Glomerular endothelial cell (primary cell): ENCODE results near the gene AFG3L2. TPM values are rescaled to one million over a fixed set of nuclear protein-coding genes. Genes with fewer than 3 reads are reported as not detected.
"Not testable (repeated sequence)": the region's sequence is repeated elsewhere in the genome, so short reads cannot be mapped to it uniquely, and the experiment has no call there.

Experiments used
- DNase-seq: peaks from one replicate; pipeline ENCODE4 v3.0.0-alpha.2; 2011; ENCODE audit warnings: low read depth, low spot score; ENCODE audit errors: extremely low read depth
- total RNA-seq: library from RNA; depleted of rRNA; stranded (reverse); fragments of >200 nt; gene quantifications from 2 replicates; pipeline ENCODE4 v1.2.3, GENCODE V29; 2015

The AFG3L2 gene
- 39.3 and 40.5 TPM in 2 replicates for total RNA-seq

DNA sequence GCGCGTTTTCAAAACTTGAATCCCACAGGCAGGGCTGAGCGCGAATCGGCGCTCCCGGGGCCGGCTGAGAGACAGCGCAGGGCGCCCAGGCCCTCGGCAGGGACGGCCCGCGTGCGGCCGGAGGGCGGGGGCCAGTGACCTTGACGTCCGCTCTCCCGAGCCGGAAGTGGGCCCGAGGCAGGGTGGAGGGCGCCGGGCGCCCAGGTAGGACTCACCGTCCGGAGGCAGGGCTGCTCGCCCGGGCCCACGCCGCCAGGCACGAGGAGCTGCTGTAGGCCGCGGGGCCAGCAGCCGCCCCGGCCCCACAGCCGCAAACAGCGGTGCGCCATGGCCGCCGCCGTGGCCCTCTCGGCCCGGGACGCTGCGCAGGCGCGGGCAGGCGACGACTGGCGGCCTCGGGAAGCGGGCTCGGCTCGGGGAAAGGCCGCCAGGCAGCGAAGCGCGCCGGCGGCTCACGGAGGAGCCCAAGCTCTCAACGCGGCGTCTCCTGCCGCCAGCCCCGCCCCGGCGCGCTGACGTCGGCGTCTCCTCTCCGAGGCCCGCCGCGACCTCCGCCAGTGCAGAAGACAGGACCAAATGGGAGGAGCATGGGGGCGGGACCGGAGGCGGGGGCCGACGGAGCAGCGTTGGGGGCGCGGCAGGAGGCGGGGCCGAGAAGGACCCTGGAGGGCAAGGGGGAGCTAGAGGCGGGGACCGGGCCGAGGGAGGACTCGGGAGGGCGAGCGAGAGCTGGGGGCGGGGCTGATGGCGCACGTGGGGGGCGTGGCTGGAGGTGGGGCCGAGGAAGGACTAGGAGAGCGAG is at the start of gene AFG3L2:
Gene AFG3L2 (minus strand): TSS at position 474 of the 802 bp plus-strand sequence. CDS start 145 bp downstream, at position 329.
- DNase-seq = peak; percentile 71

DNA sequence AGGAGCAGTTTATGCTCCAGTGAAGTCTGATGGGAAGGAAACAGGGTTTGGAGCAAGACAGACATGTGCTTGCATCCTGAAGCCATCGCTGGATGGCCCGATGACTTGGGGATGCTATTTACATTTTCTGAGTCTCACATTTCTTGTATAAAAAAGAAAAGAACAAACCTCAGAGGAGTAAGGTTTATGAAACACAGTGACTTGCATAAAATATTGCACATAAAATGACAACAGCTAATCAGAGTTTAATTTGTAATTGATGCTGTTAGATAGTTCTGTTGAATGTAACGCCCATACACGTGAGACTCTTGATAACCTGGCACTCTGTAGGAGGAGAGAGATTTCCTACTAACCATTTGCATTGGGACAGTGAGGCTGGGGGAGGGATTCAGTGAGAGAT is 47.2 kb upstream of the AFG3L2 start:
- no peak for DNase-seq

DNA sequence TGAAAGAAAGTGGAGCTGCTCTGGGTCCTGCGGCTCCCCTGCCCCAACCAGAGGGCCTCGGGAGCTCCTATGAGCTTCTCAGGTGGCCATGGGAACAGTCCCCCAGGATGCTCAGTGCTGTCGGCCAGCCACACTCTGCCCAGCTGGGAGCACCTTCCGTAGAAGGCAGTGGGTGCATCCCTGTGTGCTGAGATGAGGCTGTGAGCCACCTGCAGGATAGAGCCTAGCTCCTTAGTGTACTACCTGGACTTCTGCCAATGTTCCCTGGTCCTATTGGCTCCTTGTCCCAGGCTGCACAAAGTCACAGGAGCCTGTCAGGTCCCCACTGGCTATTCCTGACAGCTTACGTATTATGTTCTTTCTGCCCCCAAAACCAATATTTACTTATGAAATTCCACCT is 46.8 kb upstream of the AFG3L2 start:
- no peak for DNase-seq

DNA sequence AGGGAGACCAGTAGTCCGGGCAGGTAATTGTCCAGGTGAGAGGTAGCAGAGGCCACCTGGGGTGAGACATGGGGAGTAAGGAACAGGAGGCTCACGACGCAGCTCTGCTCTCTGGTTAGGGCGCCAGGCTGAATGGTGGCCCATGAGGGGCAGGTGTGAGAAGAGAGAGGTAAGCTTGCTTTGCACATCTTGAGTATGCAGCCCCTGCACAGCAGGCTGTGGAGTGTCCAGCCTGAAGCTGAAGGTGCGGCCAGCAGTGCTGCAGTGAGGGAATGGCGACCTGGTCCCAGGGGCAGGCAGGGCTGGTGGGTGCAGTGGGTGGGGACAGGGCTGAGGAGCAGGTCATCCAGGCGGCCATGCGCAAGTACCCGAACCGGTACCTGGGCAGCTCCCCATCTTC is 46.4 kb upstream of the AFG3L2 start:
- DNase-seq = no peak

- no peak for DNase-seq
Measured at GRCh38 chr18:12422936-12423335, 45.9 kb upstream of the AFG3L2 start.

DNA sequence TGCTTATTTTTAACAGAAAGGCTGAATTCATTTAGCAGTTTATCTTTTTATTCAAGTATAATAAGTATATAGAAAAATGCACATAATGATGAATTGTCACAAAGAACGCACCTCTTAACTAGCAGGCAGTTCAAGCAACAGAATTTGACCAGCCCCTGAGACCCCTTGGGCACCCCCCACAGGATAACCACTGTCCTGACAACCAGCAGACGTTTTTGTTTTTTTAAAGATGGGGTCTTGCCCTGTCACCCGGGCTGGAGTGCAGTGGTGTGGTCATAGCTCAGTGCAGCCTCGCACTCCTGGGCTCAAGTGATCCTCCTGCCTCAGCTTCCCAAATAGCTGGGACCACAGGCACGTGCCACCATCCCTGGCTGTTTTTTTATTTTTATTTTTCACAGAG is 44.7 kb upstream of the AFG3L2 start:
- no peak for DNase-seq

- DNase-seq = no peak
Measured at GRCh38 chr18:12420821-12421421, 43.9 kb upstream of the AFG3L2 start.

DNA sequence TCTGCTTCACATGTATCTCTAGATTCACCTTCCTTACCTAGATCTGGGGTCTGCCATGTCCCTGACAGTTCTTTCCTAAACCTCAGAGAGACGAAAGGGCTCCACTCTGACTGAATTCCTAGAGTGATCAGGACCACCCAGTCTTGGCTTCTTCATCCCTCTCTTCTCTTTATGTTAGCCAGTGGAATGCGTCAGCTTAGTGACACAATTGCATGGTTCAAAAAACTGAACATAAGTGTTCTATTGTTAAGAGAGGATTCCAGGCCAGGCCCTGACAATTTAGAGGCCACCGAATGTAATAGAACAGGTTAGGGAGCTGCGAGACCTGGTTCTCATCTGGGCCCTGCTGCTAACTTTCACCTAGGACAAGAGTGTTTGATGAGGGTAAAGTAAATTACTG is 40.7 kb upstream of the AFG3L2 start:
- DNase-seq = no peak

DNA sequence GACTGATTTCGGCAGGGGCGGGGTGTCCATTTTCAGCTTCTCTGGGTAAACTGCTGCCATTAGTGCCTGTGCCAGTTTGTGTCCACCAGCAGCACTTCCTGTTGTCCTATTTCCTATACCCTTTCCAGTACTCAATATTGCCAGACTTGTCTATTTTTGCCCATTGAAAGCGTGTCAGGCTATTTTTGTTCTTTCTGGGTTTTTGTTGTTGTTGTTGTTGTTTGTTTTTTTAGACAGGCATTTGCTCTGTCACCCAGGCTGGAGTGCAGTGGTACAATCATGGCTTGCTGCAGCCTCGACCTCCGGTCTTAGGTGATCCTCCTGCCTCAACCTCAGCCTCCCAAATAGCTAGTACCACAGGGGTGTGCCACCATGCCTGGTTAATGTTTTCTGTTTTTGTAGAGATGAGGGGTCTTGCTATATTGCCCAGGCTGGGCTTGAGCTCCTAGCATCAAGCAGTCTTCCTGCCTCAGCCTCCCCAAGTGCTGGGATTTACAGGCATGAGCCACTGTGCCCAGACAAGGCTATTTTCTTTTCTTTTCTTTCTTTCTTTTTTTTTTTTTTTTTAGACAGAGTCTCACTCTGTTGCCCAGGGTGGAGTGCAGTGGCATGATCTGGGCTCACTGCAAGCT is 39.2 kb upstream of the AFG3L2 start:
- no peak for DNase-seq

- no peak for DNase-seq
Measured at GRCh38 chr18:12411456-12411855, 34.4 kb upstream of the AFG3L2 start.

DNA sequence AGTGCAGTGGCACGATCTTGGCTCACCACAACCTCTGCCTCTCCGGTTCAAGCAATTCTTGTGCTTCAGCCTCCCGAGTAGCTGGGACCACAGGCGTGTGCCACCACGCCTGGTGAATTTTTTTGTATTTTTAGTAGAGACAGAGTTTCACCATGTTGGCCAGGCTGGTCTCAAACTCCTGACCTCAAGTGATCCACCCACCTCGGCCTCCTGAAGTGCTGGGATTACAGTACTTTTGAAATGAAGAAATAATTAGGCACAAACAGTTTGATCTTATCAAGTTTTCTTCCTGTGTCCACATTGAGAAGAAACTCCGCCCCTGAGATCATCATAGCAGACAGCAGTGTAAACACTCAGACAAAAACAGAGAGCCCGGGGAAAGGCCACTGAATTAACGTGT is 33.7 kb upstream of the AFG3L2 start:
- DNase-seq = not testable (repeated sequence)

DNA sequence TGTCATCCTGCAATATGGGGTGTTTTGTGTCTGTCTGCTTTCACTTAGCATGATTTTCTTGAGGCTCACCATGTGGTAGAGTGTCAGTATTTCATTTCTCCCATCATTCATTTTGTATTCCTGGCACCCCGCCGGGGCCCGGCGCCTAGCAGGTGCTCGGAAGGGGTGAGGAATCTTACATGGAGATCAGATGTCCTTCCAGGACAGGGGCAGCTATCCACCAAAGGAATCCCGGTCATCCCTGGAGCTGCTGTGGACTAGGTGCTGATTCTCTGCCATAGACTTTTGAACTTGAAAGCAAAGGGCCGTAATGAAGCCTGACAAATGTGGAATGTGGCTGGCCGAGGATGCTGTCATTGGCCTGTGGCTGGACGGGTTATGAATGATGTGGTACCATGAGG is 33.1 kb upstream of the AFG3L2 start:
- DNase-seq = no peak

GRCh38 chr18:12409469-12409868 is 32.4 kb upstream of the AFG3L2 start:
- no peak for DNase-seq

DNA sequence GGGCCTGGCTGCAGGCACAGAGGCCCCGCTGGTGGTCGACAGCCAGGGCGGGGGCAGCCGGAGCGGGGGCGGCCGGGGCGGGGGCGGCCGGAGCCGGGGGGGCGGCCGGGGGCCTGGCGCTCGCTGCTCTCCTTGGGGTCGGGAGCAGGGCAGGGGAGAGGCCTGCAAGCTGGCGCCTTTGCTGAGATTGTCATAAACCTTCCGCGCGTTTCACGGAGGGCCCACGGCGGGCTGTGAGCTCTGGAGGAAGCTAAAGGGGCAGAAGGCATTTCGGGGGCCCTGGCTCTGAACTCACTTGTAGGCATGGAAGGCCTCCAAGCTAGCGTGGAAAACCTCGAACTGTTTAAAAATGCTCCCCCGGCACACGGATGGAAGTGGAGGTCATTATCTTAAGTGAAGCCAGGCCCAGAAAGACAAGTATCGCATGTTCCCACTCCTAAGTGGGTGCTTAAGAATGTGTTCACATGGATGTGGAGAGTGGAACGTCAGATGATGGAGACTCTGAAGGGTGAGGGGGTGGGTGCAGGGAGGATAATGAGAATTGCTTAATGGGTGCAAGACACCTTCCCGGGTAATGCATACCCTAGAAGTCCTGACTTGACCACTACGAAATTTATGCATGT is 31.3 kb upstream of the AFG3L2 start:
- no peak for DNase-seq

DNA sequence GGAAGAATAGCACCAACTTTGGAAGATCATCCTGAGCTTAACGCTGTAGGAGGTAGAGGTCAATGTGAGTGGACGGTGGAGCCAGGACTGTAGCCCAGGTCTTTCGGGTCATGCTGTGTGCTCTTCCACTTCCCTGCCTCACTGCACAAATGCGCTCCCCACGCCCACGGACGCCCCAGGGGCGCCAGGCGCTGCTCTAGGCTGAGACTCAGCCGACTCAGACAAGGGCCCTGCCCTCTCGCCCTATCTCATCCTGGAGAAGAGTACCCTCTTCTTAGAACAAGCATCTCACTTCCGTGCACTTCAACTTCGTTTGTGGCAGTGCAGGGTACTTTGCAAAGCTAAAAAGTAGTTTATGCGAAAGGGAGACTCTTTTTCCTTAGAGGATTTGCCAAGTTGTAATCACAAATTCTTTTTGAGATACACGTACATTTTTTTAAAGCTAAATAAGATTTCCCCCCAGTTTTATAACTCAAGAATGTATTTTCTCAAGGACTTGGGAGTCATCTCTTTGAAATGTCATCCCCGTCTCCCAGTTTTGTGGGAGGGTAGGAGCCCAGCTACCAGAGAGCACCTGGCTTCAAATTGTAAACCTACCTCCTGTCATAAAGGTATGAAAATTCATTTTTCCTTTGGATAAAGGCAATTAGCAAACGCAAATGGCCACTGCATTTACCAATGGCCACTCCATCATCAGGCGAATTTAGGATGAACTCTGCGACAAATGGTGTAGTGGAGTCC is 29.5 kb upstream of the AFG3L2 start:
- no peak for DNase-seq

GRCh38 chr18:12405066-12405465 is 28.0 kb upstream of the AFG3L2 start:
- no peak for DNase-seq

DNA sequence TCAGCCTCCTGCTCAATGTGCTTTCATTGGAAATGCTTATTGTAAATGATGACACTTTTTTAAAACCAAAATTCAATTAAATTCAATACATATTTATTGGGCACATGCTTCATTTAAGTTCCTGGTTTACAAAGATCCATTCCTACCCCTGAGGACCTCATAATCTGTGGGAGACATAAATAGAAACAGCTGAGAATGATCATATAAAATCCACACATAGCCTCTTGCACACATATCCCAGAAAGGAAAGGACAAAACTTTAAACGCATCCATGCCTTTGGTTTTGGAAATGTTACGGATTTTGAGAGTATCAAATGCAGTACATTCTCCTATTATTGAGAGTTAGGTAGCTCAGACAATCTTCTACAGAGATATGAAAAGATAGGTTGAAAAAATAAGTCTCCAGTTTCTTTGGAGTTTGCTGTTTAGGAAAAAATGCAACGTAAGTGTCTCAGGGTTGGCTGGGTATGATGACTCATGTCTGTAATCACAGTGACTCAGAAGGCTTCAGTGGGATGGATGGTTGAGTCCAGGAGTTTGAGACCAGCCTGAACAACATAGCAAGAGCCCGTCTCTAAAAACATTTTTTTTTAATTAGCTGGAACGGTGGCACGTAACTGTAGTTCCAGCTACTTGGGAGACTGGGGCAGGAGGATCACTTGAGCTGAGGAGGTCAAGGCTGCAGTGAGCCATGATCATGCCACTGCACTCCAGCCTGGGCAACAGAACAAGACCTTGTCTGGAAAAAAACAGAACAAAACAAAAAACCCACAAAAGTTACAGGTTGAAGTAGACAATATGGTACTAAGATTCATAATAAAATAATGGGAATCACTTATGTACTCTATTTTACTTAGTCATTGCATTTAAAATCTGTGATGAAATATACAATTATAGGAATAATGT is 26.8 kb upstream of the AFG3L2 start:
- DNase-seq = peak; percentile 37

DNA sequence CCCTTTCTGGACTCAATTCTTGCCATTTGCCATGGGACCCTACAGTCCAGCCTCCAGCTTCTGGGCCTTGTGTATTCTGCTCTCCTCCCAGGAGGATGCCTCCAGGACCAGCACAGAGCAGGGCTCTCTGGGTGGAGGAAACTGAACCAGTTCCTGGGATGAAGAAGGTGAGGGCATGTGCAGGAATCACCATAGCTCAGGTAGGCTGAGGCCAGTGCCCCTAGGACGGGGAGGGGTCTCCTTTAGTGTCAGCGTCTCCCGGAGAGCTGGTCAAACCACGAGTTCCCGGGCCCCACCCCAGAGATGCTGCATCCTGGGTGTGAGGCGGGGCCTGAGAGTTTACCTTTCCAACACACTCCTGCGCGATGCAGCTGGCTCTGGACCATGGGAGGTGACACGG is 24.9 kb upstream of the AFG3L2 start:
- DNase-seq = no peak

DNA sequence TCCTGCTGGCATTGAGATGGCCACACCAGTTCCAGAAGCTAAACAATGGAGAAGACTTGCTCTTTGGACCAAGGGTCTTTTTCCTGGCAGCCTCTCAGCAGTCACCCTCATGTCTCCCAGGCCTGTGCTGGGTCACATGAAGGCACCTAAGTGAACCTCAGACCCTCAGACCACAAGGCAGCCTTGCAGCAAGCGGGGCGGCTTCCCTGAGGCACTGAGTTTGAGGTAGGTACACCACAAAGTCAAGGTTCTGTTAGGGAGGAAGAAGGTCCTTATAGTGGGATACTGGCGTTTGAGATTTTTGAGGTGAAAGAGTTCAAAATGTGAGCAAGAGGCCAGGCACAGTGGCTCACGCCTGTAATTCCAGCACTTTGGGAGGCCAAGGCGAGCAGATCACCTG is 22.2 kb upstream of the AFG3L2 start:
- DNase-seq = no peak

DNA sequence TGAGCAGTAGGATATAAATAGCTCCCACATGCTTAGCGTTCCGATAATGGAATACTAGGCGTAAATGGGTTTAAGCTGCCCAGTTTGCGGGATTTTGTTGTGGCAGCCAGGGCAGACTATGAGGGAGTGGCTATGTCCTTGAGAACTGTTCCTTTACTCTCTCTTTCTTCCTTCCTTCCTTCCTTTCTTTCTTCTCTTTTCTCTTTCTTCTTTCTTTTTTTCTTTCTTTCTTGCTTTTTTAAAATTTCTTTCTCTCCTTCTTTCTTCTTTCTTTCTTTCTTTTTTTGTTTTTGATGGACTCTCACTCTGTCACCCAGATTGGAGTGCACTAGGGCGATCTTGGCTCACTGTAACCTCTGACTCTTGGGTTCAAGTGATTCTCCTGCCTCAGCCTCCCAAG is 21.6 kb upstream of the AFG3L2 start:
- no peak for DNase-seq
